Panc1 (cell line): Measurements from ENCODE around the gene NINJ2.

ENCODE experiments used
- POLR2AphosphoS5 ChIP-seq: IDR thresholded peaks from 2 replicates; pipeline ENCODE4 v1.6.1; 2012; ENCODE audit warnings: mild to moderate bottlenecking, low read depth, low read length, moderate library complexity
- TF ChIP-seq, protein P1 (sequence below): fragments of 450-650 bp; IDR thresholded peaks from 2 replicates; pipeline ENCODE4 v1.5.1; 2017; ENCODE audit warnings: mild to moderate bottlenecking
- TF ChIP-seq, protein P2 (sequence below), 2 experiments: IDR thresholded peaks; 2 replicates each; pipeline ENCODE4 v1.6.1; 2011 to 2012; ENCODE audit warnings: low read depth in 2 of 2, control low read depth in 1 of 2, low read length in 1 of 2, mild to moderate bottlenecking in 1 of 2, moderate library complexity in 1 of 2; ENCODE audit not compliant: insufficient read depth in 1 of 2

DNA sequence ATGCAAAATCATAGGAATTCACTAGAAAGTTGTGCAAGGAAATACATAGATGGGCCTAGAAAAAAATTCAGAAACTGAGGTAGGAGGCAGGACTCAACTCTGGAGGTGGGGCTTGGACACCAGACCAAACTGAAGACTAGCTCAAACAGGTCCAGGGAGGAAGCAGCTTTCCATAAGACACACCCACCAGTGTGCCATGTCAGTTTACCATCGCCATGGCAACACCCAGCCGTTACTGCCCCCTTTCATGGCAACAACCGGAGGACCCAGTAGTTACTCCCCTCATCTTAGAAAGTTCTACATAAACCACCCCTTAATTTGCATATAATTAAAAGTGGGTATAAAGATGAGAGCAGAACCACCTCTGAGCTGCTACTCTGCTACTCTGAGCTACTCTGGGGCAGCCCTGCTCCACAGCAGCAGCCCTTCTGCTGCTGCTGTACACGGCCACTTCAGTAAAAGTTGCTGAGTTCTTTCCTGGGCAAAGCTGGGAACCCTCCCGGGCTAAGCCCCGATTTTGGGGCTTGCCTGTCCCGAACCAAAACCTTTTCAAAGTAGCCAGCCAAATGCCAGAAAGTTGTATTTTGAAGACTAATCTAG, 30.8 kb upstream of the NINJ2 start:
- TF ChIP-seq, protein P1, sequence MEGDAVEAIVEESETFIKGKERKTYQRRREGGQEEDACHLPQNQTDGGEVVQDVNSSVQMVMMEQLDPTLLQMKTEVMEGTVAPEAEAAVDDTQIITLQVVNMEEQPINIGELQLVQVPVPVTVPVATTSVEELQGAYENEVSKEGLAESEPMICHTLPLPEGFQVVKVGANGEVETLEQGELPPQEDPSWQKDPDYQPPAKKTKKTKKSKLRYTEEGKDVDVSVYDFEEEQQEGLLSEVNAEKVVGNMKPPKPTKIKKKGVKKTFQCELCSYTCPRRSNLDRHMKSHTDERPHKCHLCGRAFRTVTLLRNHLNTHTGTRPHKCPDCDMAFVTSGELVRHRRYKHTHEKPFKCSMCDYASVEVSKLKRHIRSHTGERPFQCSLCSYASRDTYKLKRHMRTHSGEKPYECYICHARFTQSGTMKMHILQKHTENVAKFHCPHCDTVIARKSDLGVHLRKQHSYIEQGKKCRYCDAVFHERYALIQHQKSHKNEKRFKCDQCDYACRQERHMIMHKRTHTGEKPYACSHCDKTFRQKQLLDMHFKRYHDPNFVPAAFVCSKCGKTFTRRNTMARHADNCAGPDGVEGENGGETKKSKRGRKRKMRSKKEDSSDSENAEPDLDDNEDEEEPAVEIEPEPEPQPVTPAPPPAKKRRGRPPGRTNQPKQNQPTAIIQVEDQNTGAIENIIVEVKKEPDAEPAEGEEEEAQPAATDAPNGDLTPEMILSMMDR: no peak
- TF ChIP-seq, protein P2, sequence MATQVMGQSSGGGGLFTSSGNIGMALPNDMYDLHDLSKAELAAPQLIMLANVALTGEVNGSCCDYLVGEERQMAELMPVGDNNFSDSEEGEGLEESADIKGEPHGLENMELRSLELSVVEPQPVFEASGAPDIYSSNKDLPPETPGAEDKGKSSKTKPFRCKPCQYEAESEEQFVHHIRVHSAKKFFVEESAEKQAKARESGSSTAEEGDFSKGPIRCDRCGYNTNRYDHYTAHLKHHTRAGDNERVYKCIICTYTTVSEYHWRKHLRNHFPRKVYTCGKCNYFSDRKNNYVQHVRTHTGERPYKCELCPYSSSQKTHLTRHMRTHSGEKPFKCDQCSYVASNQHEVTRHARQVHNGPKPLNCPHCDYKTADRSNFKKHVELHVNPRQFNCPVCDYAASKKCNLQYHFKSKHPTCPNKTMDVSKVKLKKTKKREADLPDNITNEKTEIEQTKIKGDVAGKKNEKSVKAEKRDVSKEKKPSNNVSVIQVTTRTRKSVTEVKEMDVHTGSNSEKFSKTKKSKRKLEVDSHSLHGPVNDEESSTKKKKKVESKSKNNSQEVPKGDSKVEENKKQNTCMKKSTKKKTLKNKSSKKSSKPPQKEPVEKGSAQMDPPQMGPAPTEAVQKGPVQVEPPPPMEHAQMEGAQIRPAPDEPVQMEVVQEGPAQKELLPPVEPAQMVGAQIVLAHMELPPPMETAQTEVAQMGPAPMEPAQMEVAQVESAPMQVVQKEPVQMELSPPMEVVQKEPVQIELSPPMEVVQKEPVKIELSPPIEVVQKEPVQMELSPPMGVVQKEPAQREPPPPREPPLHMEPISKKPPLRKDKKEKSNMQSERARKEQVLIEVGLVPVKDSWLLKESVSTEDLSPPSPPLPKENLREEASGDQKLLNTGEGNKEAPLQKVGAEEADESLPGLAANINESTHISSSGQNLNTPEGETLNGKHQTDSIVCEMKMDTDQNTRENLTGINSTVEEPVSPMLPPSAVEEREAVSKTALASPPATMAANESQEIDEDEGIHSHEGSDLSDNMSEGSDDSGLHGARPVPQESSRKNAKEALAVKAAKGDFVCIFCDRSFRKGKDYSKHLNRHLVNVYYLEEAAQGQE (IDR thresholded peaks at IDR 0.05; ENCODE audit: insufficient read depth in 1 of 2, low read depth in 2 of 2, low read length in 1 of 2): no peak
- TF ChIP-seq POLR2AphosphoS5: no peak
